Kidney glomerular epithelial cell (primary cell): ENCODE data around the gene ALG12.

Experiments used
- DNase-seq: peaks from one replicate; lab custom pipeline; 2025; lab: John Stamatoyannopoulos, UW

The ALG12 gene

GRCh38 chr22:49917974-49918910 lies at the start of gene ALG12, which contains the start of gene CRELD2:
Gene ALG12, minus strand, starts transcription at chr22:49918438. Its CDS starts 4,673 bp downstream, at chr22:49913765.
Gene CRELD2, plus strand, starts transcription at chr22:49918634. Its CDS starts 136 bp downstream, at chr22:49918770.
- peak; percentile 95 for DNase-seq

GRCh38 chr22:49967706-49968208 lies 49.5 kb upstream of the ALG12 start:
- DNase-seq: no peak

GRCh38 chr22:49966774-49967705 lies 48.8 kb upstream of the ALG12 start:
- no peak for DNase-seq

- DNase-seq: no peak
Observed at GRCh38 chr22:49966041-49966773, 48.0 kb upstream of the ALG12 start.

GRCh38 chr22:49965091-49966040 lies 47.1 kb upstream of the ALG12 start:
- DNase-seq: no peak

GRCh38 chr22:49964136-49965090 lies 46.2 kb upstream of the ALG12 start:
- no peak for DNase-seq

- DNase-seq: no peak
Observed at GRCh38 chr22:49963647-49964026, 45.4 kb upstream of the ALG12 start.

- DNase-seq: no peak
Observed at GRCh38 chr22:49962751-49963646, 44.8 kb upstream of the ALG12 start.

GRCh38 chr22:49962012-49962750 lies 43.9 kb upstream of the ALG12 start:
- peak; percentile 73 for DNase-seq

GRCh38 chr22:49961601-49962011 lies 43.4 kb upstream of the ALG12 start:
- no peak for DNase-seq

- DNase-seq: no peak
Observed at GRCh38 chr22:49961005-49961600, 42.9 kb upstream of the ALG12 start.

GRCh38 chr22:49960159-49961004 lies 42.1 kb upstream of the ALG12 start, which contains the start of gene PIM3:
Gene PIM3, plus strand, starts transcription at chr22:49960772. Its CDS starts 176 bp downstream, at chr22:49960948.
- peak; percentile 86 for DNase-seq

GRCh38 chr22:49959782-49960158 lies 41.5 kb upstream of the ALG12 start:
- no peak for DNase-seq

- DNase-seq: no peak
Observed at GRCh38 chr22:49958931-49959781, 40.9 kb upstream of the ALG12 start.

- DNase-seq: no peak
Observed at GRCh38 chr22:49958366-49958921, 40.2 kb upstream of the ALG12 start.
